SK-N-SH treated with all-trans-retinoic acid at 6 μM for 48 hours (cell line): Measurements from ENCODE around the gene TRPM1.

Experiments
- BACH2 ChIP-seq: fragments of 250-450 bp; sonication (Bioruptor Pico); IDR thresholded peaks from 2 replicates; pipeline ENCODE4 v1.9.0; 2021; ENCODE audit warnings: mild to moderate bottlenecking, borderline replicate concordance
- CREB5 ChIP-seq: fragments of 250-450 bp; sonication (Bioruptor Pico); IDR thresholded peaks from 2 replicates; pipeline ENCODE4 v1.5.1; 2020; ENCODE audit warnings: low read depth, mild to moderate bottlenecking, moderate library complexity
- ESRRG ChIP-seq: fragments of 250-450 bp; sonication (Bioruptor Pico); IDR thresholded peaks from 2 replicates; pipeline ENCODE4 v1.6.1; 2021; ENCODE audit warnings: mild to moderate bottlenecking
- ISL1 ChIP-seq: fragments of 250-450 bp; sonication (Bioruptor Pico); IDR thresholded peaks from 2 replicates; pipeline ENCODE4 v2.1.2; 2022; ENCODE audit warnings: mild to moderate bottlenecking, moderate library complexity
- OSR1 ChIP-seq: fragments of 250-450 bp; sonication (Bioruptor Pico); IDR thresholded peaks from 2 replicates; pipeline ENCODE4 v1.8.0; 2022; ENCODE audit warnings: moderate library complexity, mild to moderate bottlenecking, inconsistent platforms
- PATZ1 ChIP-seq: fragments of 250-450 bp; sonication (Bioruptor Pico); IDR thresholded peaks from 2 replicates; pipeline ENCODE4 v1.8.0; 2020; ENCODE audit warnings: mild to moderate bottlenecking, moderate library complexity, borderline replicate concordance
- RARB ChIP-seq: fragments of 250-450 bp; sonication (Bioruptor Pico); IDR thresholded peaks from 2 replicates; pipeline ENCODE4 v1.8.0; 2021; ENCODE audit warnings: mild to moderate bottlenecking, moderate library complexity
- TCF4 ChIP-seq: fragments of 250-450 bp; sonication (Bioruptor Pico); IDR thresholded peaks from 2 replicates; pipeline ENCODE4 v1.8.0; 2021; ENCODE audit warnings: mild to moderate bottlenecking, moderate library complexity, borderline replicate concordance
- ZC3H10 ChIP-seq: fragments of 250-450 bp; sonication (Bioruptor Pico); IDR thresholded peaks from 2 replicates; pipeline ENCODE4 v1.5.1; 2021; ENCODE audit warnings: mild to moderate bottlenecking, moderate library complexity
- ZFP30 ChIP-seq: fragments of 450-650 bp; formaldehyde crosslinking; IDR thresholded peaks from 2 replicates; pipeline ENCODE4 v1.5.0; 2022; ENCODE audit warnings: mild to moderate bottlenecking, moderate library complexity
- ZNF565 ChIP-seq: fragments of 450-650 bp; formaldehyde crosslinking; conservative IDR thresholded peaks from 2 replicates; pipeline ENCODE4 v1.5.0; 2020; ENCODE audit warnings: low read depth, mild to moderate bottlenecking, moderate library complexity

DNA sequence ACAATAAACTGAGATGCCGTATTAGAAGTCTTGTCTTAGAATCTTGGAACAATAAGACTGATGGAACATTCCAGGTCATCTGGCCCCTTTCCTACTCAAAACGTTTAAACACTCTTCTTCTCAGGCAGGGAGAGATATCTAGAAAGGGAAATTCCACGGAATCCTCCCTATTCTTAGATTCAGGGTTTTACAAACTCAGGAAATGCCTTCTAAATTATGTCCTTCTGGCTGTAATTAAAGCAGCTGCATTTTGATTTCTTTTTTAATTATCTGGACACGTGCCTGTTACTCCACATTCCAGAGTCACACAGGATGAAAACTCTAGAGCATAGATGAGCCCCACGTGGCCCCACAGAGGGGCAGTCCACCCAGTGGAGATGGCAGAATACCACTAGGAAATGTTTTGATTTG, 68.6 kb downstream of the TRPM1 start:
- TF ChIP-seq CREB5 (CRISPR knock-in tag) (no peak), ZFP30 (CRISPR knock-in tag) (no peak), ISL1 (CRISPR knock-in tag) (peak; percentile 18; the same call in 1 of the 2 replicates), OSR1 (CRISPR knock-in tag) (no peak), ZC3H10 (no peak), RARB (CRISPR knock-in tag) (no peak), ESRRG (CRISPR knock-in tag) (no peak), BACH2 (CRISPR knock-in tag) (no peak), ZNF565 (CRISPR knock-in tag) (no peak), PATZ1 (CRISPR knock-in tag) (no peak), TCF4 (CRISPR knock-in tag) (no peak)
